Measurements from ENCODE around the gene FAM169A.

GRCh38 chr5:74865256-74865803 is 857 bp downstream of the FAM169A start:
- no peak for TF ChIP-seq MAZ (IDR thresholded peaks at IDR 0.05; ENCODE audit: borderline replicate concordance, low read depth, low read length)
- TF ChIP-seq POLR2A (IDR thresholded peaks at IDR 0.05; ENCODE audit: low read depth, low read length) = no peak
- TF ChIP-seq CTCF (conservative IDR thresholded peaks at IDR 0.05; ENCODE audit: low read depth, low read length) = no peak
- TF ChIP-seq SMC3 (IDR thresholded peaks at IDR 0.05; ENCODE audit: low read depth, low read length) = no peak
- no peak for TF ChIP-seq MAFK (IDR thresholded peaks at IDR 0.05; ENCODE audit: low read depth, low read length)
- no peak for TF ChIP-seq ELK1 (IDR thresholded peaks at IDR 0.05; ENCODE audit: borderline replicate concordance, low read depth, low read length)
- no peak for TF ChIP-seq RCOR1 (IDR thresholded peaks at IDR 0.05; ENCODE audit: insufficient replicate concordance, low read length)
- no peak for TF ChIP-seq USF2 (IDR thresholded peaks at IDR 0.05; ENCODE audit: low read depth, low read length)
